DMS53 (cell line): ENCODE measurements around the gene CCDC195.
"Not testable (repeated sequence)": the region's sequence is repeated elsewhere in the genome, so short reads cannot be mapped to it uniquely, and the experiment has no call there.

ENCODE experiments used
- DNase-seq: peaks from one replicate; lab custom pipeline; 2025; lab: John Stamatoyannopoulos, UW

CCDC195 gene

GRCh38 chr2:224690868-224691267, 25.3 kb downstream of the CCDC195 start:
- DNase-seq: no peak

- DNase-seq: no peak
Measured at GRCh38 chr2:224689539-224689938, 26.6 kb downstream of the CCDC195 start.

- DNase-seq: no peak
Measured at GRCh38 chr2:224688997-224689396, 27.2 kb downstream of the CCDC195 start.

GRCh38 chr2:224687156-224687555, 29.0 kb downstream of the CCDC195 start:
- DNase-seq: no peak

DNA sequence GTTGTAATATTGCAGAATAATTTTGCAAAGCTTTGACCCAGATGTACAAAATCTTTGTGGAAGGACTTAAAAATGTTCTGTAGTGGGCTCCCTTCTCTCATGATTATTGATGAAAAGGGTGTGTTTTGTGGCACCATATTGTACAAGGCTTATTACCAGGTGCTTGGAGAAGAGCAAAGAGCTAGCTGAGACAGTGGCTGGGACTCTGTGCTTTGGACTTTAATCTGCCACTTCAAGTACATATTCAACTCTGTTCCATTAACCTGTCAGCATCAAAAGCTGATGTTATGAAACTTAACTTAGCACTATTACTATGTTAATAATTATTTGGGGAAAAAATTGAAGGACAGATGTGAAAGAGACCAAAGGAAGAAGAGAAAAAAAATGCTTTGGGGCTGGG, 31.0 kb downstream of the CCDC195 start:
- DNase-seq: no peak

DNA sequence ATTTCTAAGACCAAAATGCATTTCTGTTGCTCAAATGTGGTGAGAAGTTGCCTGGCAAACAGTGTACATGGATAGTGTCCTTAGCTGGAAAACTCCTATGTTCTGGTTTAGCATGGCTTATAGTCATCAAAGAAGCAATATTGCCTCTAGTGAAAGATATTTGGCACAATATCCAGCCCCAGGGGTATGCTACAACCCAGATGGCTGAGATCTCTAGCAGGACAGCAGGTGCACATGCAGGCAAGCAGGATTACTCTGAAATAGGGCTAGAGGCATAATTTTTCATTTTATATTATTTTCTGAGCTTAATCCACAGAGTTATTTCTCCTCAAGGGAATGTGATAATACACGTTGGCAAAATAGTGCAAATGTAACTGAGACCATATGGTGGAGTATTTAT, 34.0 kb downstream of the CCDC195 start:
- DNase-seq: no peak

DNA sequence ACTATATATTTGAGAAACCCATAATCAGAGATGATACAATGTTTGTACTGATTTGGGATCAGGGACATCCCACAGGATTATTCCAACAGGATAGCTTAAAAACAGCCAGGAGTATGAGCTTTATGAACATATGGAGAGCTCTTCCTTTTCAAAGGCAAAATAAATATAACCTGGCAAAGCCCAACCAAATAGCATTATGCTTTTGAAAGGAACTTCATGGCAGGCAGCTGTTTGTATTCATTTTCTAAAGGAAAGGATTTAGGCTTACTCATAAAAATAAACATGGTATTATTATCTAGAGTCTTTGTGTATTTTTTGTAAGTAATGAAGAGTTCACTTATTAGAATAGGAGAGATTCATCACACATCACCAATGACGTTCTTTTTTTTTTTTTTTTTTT, 44.4 kb downstream of the CCDC195 start:
- peak; percentile 85 for DNase-seq

DNA sequence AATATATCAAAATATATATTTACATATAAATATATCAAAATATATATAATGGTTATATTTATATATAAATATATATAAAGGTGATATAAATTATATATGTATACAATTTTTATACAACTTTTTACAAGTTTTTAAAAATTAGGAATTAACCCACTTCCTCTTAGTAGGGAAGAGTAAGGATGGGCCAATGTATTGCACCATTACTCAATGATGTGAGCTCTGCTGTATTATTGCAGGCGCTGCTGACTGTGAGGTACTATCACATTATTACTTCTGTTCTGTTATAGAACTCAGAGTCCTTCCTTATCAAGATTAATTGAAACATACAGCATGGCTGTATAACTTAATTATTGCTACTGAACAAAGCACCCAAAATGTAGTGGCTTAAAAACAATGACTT, 46.0 kb downstream of the CCDC195 start:
- no peak for DNase-seq

DNA sequence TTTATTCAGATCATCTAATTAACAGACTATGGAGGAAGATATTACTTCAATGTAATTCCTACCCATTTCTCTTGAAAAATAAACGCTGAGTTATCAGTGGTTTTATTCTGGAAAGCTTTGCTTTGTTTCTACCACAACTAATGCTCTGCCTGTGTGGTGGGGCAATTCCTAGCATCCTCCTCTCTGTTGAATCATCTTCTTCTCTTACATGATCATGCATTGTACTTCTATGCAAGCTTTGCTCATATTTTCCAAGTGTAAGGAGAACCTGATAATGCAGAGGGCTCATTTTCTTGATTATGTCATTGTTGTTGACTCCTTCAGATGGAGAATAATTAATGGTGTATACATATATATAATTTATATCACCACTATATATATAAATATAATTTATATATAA, 46.7 kb downstream of the CCDC195 start:
- no peak for DNase-seq

DNA sequence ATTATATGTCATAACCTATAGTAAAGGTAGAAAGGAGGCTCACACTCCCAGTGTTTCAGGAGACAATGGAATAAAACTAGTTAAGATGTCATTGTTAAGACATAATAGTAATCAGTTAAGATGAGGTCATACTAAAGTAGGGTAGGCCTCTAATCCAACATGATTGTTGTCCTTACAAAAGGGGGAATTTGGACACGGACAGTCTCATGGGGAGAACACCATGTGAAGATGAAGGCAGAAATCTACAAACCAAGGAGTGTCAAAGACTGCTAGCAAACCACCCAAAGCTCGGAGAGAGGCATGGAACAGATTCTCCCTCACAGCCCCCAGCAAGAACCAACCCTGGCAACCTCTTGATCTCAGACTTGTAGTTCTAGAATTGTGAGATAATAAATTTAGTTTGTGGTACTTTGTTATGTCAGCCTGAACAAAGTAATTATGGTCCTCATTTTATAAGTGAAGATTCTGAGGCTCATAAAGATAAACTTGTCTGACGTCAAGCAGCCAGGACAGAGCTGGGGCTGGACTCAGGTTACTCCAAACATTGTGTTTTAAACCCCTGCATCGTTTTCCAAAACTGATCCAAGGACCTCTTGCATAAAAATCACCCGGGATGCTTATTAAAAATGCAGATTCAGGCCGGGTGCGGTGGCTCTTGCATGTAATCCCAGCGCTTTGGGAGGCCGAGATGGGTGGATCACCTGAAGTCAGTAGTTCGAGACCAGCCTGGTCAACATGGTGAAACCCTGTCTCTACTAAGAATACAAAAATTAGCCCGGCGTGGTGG, 47.8 kb downstream of the CCDC195 start:
- DNase-seq: no peak

DNA sequence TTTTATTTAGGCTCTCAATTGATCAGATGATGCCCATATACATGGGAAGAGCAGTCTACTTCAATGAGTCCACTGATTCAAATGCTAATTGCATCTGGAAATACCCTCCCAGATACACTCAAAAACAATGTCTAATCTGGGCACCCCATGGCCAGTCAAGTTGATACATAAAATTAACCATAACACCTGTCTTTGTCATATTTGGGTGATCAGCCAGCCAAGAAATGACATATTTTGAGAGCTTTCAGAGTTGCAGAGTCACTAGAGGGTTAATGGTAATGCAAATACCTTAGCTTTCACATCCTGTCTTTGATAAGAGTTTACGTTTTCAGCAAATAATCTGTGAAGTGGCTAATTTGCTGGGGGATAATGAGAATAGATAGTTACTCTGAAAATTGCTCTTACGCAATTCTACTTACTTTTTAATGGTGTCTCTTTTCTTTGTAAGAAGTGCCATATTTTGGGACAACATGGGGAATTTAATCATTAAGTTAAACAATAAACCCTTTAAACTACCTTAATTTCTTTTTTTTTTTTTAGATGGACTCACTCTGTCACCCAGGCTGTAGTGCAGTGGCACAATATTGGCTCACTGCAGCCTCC, 49.1 kb downstream of the CCDC195 start:
- DNase-seq: no peak

GRCh38 chr2:224663322-224663721, 52.8 kb downstream of the CCDC195 start:
- DNase-seq: not testable (repeated sequence)

GRCh38 chr2:224661708-224662107, 54.5 kb downstream of the CCDC195 start:
- not testable (repeated sequence) for DNase-seq

DNA sequence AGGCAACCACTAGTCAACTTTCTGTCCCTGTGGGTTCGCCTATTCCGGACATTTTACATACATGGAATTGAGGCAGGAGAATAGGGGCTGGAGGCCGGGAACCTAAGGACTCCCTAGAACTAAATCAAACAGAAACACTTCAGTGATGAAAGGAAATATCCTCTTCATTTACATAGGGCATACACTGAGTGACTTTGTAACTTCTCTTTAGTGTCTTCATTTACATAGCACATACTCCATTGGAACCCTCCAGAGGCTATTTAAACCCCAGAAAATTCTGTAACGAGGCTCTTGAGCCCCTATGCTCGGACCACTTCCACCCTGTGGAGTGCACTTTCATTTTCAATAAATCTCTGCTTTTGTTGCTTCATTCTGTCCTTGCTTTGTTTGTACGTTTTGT, 56.5 kb downstream of the CCDC195 start:
- DNase-seq: no peak

DNA sequence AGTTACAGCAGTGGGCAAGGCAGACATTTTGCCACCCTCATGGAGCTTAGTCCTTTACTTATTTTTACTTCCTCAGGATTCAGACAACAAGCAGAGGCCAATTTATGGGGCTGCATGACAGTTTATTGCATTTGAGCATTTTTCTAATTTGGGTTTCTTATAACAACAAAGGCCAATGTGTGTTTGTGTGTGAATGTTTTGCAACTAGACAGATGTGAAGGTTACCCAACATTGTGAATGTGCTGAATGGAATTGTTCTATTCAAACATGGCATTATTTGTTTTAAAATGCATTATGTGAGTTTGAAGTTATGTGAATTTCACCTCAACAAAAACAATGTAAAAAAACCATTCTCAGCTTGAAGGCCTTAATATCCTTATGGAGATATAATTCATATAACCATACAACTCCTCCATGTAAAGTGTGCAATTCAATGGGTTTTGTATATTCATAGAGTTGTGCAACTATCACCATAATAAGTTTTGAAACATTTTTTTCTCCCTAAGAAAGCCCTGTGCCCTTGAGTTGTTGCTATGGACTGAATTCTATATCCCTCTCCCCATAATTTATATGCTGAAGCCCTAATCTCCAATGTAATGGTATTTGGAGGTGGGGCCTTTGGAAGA, 57.3 kb downstream of the CCDC195 start:
- DNase-seq: no peak

DNA sequence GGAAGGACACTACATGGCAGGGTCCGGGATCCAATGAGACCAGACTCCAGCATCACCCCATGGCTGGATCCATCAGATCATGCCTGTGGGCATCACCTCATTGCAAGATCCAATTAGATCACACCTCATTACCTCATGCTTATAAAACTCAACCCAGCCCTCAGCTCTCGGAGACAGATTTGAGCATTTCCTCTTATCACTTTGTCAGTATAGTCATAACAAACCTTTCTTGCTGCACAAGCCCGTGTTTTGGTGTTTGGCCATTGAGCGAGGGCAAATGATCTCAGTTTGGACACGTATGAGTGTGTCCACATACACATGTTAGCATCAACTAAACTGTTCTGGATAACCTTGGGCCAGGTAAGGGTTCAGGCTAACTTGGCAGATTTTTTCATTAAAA, 58.8 kb downstream of the CCDC195 start:
- no peak for DNase-seq

GRCh38 chr2:224655006-224655537, 61.1 kb downstream of the CCDC195 start:
- no peak for DNase-seq
